ENCODE results near the gene CNGA3.

- no peak for TF ChIP-seq POLR2A (IDR thresholded peaks at IDR 0.05)
- no peak for TF ChIP-seq CTCF (IDR thresholded peaks at IDR 0.05 in 4 of 5, conservative IDR thresholded peaks at IDR 0.05 in 1 of 5)
Observed at GRCh38 chr2:98393354-98393753, 47.1 kb downstream of the CNGA3 start.

All from gastrocnemius medialis (tissue), 4 donors.